CD14-positive monocyte (primary cell): ENCODE measurements around the gene SLC40A1. TPM values are rescaled to one million over a fixed set of nuclear protein-coding genes. Genes with fewer than 3 reads are reported as not detected.

ENCODE experiments used
- DNase-seq, 3 donors: peaks; one replicate each; pipeline ENCODE4 v3.0.0-alpha.2; 2011 to 2022
- H2AFZ ChIP-seq: 2 replicates; pipeline ENCODE4 v1.6.0; 2012; ENCODE audit warnings: mild to moderate bottlenecking, low read depth, low read length, inconsistent platforms; ENCODE audit not compliant: insufficient read depth, poor library complexity, severe bottlenecking
- H3K27ac ChIP-seq, 2 donors: 1 replicate in 1 of 2; 2 replicates in 1 of 2; pipeline ENCODE4 v1.5.1; 2012 to 2013; ENCODE audit warnings: low read length in 2 of 2, control low read depth in 1 of 2, inconsistent platforms in 1 of 2, low read depth in 1 of 2, mild to moderate bottlenecking in 1 of 2
- H3K27me3 ChIP-seq, 2 donors: one replicate each; pipeline versions ENCODE4 v1.6.0 to v1.6.1; 2011 to 2013; ENCODE audit warnings: low read length in 2 of 2; ENCODE audit not compliant: control insufficient read depth in 2 of 2, insufficient read depth in 2 of 2
- H3K36me3 ChIP-seq, 2 donors: replicated peaks in 1 of 2; 1 replicate in 1 of 2; 2 replicates in 1 of 2; pipeline versions ENCODE4 v1.5.1 to v1.6.1; 2012 to 2013; ENCODE audit warnings: low read length in 2 of 2, control low read depth in 1 of 2, inconsistent platforms in 1 of 2, mild to moderate bottlenecking in 1 of 2; ENCODE audit not compliant: insufficient read depth in 2 of 2, control insufficient read depth in 1 of 2
- H3K4me1 ChIP-seq, 2 donors: 1 replicate in 1 of 2; 2 replicates in 1 of 2; pipeline versions ENCODE4 v1.5.1 to v1.6.1; 2012 to 2013; ENCODE audit warnings: low read length in 2 of 2, control low read depth in 1 of 2, inconsistent platforms in 1 of 2, mild to moderate bottlenecking in 1 of 2, moderate library complexity in 1 of 2; ENCODE audit not compliant: insufficient read depth in 2 of 2, control insufficient read depth in 1 of 2
- H3K4me2 ChIP-seq: replicated peaks from 2 replicates; pipeline ENCODE3; 2012; ENCODE audit warnings: low read length, moderate library complexity, mild to moderate bottlenecking; ENCODE audit not compliant: poor library complexity, severe bottlenecking; ENCODE audit errors: extremely low read depth
- H3K4me3 ChIP-seq, 3 experiments: fragments of 200-600 bp in 1 of 3; sonication (generic) in 1 of 3; replicated peaks in 1 of 3; 1 replicate in 2 of 3; 2 replicates in 1 of 3; pipeline ENCODE4 v1.5.1; 2011 to 2013; ENCODE audit warnings: low read length in 3 of 3, mild to moderate bottlenecking in 3 of 3, control low read depth in 2 of 3, low read depth in 2 of 3, inconsistent platforms in 1 of 3, moderate library complexity in 1 of 3
- H3K79me2 ChIP-seq: 2 replicates; pipeline ENCODE4 v1.6.0; 2012; ENCODE audit warnings: mild to moderate bottlenecking, control low read depth, inconsistent platforms, low read length, moderate library complexity; ENCODE audit not compliant: insufficient read depth
- H3K9ac ChIP-seq: 2 replicates; pipeline ENCODE4 v1.6.0; 2017; ENCODE audit warnings: low read length, mild to moderate bottlenecking; ENCODE audit not compliant: insufficient read depth, poor library complexity, severe bottlenecking
- H3K9me3 ChIP-seq, 2 donors: replicated peaks in 1 of 2; 1 replicate in 1 of 2; 2 replicates in 1 of 2; pipeline versions ENCODE4 v1.5.1 to v1.6.1; 2012 to 2013; ENCODE audit warnings: low read length in 2 of 2, control low read depth in 1 of 2; ENCODE audit not compliant: control insufficient read depth in 1 of 2, insufficient read depth in 1 of 2
- H4K20me1 ChIP-seq: 2 replicates; pipeline ENCODE4 v1.6.0; 2012; ENCODE audit warnings: mild to moderate bottlenecking, low read length, control low read depth, moderate library complexity; ENCODE audit not compliant: insufficient read depth
- H3K27ac Mint-ChIP-seq, 7 donors: one replicate each; pipeline ENCODE4 v1.8.0; 2020; ENCODE audit warnings: mild to moderate bottlenecking in 7 of 7, mixed read lengths in 7 of 7, moderate library complexity in 6 of 7, inconsistent platforms in 2 of 7
- H3K27me3 Mint-ChIP-seq, 3 donors: one replicate each; pipeline ENCODE4 v1.8.0; 2021 to 2022; ENCODE audit warnings: low read depth in 3 of 3, mild to moderate bottlenecking in 3 of 3, mixed read lengths in 3 of 3, moderate library complexity in 3 of 3, inconsistent platforms in 1 of 3
- H3K36me3 Mint-ChIP-seq, 2 donors: one replicate each; pipeline ENCODE4 v1.8.0; 2020; ENCODE audit warnings: mixed read lengths in 2 of 2, inconsistent platforms in 1 of 2, mild to moderate bottlenecking in 1 of 2
- H3K4me1 Mint-ChIP-seq: one replicate; pipeline ENCODE4 v1.8.0; 2020; ENCODE audit warnings: mild to moderate bottlenecking, mixed read lengths
- H3K4me3 Mint-ChIP-seq, 2 donors: one replicate each; pipeline ENCODE4 v1.8.0; 2020; ENCODE audit warnings: mild to moderate bottlenecking in 2 of 2, mixed read lengths in 2 of 2, moderate library complexity in 1 of 2
- H3K9me3 Mint-ChIP-seq, 7 donors: one replicate each; pipeline ENCODE4 v1.8.0; 2020 to 2022; ENCODE audit warnings: mixed read lengths in 7 of 7, mild to moderate bottlenecking in 6 of 7, moderate library complexity in 6 of 7, inconsistent platforms in 2 of 7
- CTCF ChIP-seq: fragments of 200-600 bp; IDR thresholded peaks from one replicate; pipeline ENCODE4 v1.8.0; 2022; ENCODE audit warnings: antibody characterized with exemption, mild to moderate bottlenecking
- WGBS: methylation state at CpG from one replicate; pipeline ENCODE4 v1.1.5; 2013; ENCODE audit warnings: missing lambda C conversion rate; ENCODE audit not compliant: insufficient coverage; 5-methylcytosine and 5-hydroxymethylcytosine counted together
- intact Hi-C, 2 donors: fragments of 100-400 bp; cut with micrococcal nuclease; formaldehyde crosslinking; loops; one replicate each; pipeline versions ENCODE4 v1.15.0 to v1.15.1; 2023
- polyA plus RNA-seq, 3 donors: library from polyadenylated mRNA; depleted of rRNA in 1 of 3; unstranded in 2 of 3; stranded (reverse) in 1 of 3; fragments of 300-500 nt in 2 of 3; fragments of >200 nt in 1 of 3; fragmentation: Illumina TruSeq in 2 of 3; gene quantifications; 1 replicate in 2 of 3; 2 replicates in 1 of 3; pipeline ENCODE4 v1.2.3, GENCODE V29; 2012 to 2021

Gene SLC40A1
- polyA plus RNA-seq, 3 donors: 7.9 to 91.6 (median 90.4) TPM

GRCh38 chr2:189627789-189628188 is 47.2 kb upstream of the SLC40A1 start:
- Histone ChIP-seq H3K4me2 (no peak overlapping the region), H3K36me3 (no peaks in the 10 kb centered on the region), H3K9ac (no peak overlapping the region), H3K4me3 (no peak overlapping the region), H3K27ac (no peak overlapping the region), H2AFZ (no peak overlapping the region), H3K79me2 (no peaks in the 10 kb centered on the region), H3K4me1 (no peaks in the 10 kb centered on the region), H3K9me3 (no peaks in the 10 kb centered on the region), H3K27me3 (no peaks in the 10 kb centered on the region), H4K20me1 (no peaks in the 10 kb centered on the region)
- H3K4me1 Mint-ChIP-seq: no peaks in the 10 kb centered on the region
- no peaks in the 10 kb centered on the region for H3K9me3 Mint-ChIP-seq
- intact Hi-C loops: no loop called here
- H3K36me3 Mint-ChIP-seq: no peaks in the 10 kb centered on the region
- H3K27ac Mint-ChIP-seq: no peak overlapping the region
- WGBS: no CpG with 5 or more reads among the region's 1 CpG
- H3K27me3 Mint-ChIP-seq: peaks cover 0 to 4% (median 0%) of the 10 kb centered on the region in 3 donors
- TF ChIP-seq CTCF: no peak
- H3K4me3 Mint-ChIP-seq: no peak overlapping the region
- no peak for DNase-seq

- Mint-ChIP-seq H3K4me3 (no peak overlapping the region), H3K36me3 (no peaks in the 10 kb centered on the region), H3K9me3 (no peaks in the 10 kb centered on the region), H3K27me3 (peaks cover 0 to 4% (median 0%) of the 10 kb centered on the region in 3 donors), H3K27ac (no peak overlapping the region), H3K4me1 (no peaks in the 10 kb centered on the region)
- Histone ChIP-seq H3K4me3 (no peak overlapping the region), H3K4me2 (no peak overlapping the region), H4K20me1 (no peaks in the 10 kb centered on the region), H3K9ac (no peak overlapping the region), H3K79me2 (no peaks in the 10 kb centered on the region), H3K27ac (no peak overlapping the region), H3K9me3 (no peaks in the 10 kb centered on the region), H3K27me3 (no peaks in the 10 kb centered on the region), H2AFZ (no peak overlapping the region), H3K4me1 (no peaks in the 10 kb centered on the region), H3K36me3 (no peaks in the 10 kb centered on the region)
- no peak for TF ChIP-seq CTCF
- no peak for DNase-seq
- WGBS: no CpG with 5 or more reads among the region's 2 CpGs
- intact Hi-C loops: no loop called here
Measured at GRCh38 chr2:189625636-189626035, 45.0 kb upstream of the SLC40A1 start.
